Measurements from ENCODE around the gene KPNA3. TPM values are rescaled to one million over a fixed set of nuclear protein-coding genes. Genes with fewer than 3 reads are reported as not detected.

The KPNA3 gene
- total and polyA plus RNA-seq, 4 donors = 16.2 to 41.6 (median 24.1) TPM

- Histone ChIP-seq H3K27ac (ENCODE audit: low read depth in 1 of 2, low read length in 1 of 2) (no peak overlapping the region), H3K36me3 (ENCODE audit: control insufficient read depth in 4 of 4, insufficient read depth in 4 of 4, low read length in 4 of 4) (peaks cover 0 to 13% (median 4%) of the 10 kb centered on the region in 4 donors), H3K9ac (ENCODE audit: insufficient read depth in 1 of 2, low read length in 2 of 2) (no peak overlapping the region), H3K4me1 (ENCODE audit: control insufficient read depth in 5 of 5, insufficient read depth in 5 of 5, low read length in 5 of 5) (peaks cover 0 to 2% (median 0%) of the 10 kb centered on the region in 5 donors), H3K27me3 (ENCODE audit: control insufficient read depth in 3 of 3, insufficient read depth in 3 of 3, low read length in 2 of 3) (no peaks in the 10 kb centered on the region), H3K4me3 (no peak overlapping the region), H3K9me3 (ENCODE audit: control insufficient read depth in 4 of 4, insufficient read depth in 3 of 4, low read length in 3 of 4) (no peaks in the 10 kb centered on the region)
- no peak for TF ChIP-seq CTCF (IDR thresholded peaks at IDR 0.05; ENCODE audit: control extremely low read depth, extremely low read depth)
- DNase-seq (no peak), ATAC-seq (ENCODE audit: insufficient read depth, low FRiP score) (no peak)
- 72 to 84% methylated on average over 5 of the region's 5 CpGs for WGBS, 2 donors
Measured at GRCh38 chr13:49746111-49746510, 46.4 kb downstream of the KPNA3 start.

- Histone ChIP-seq H3K4me3 (no peak overlapping the region), H3K27ac (ENCODE audit: low read depth in 1 of 2, low read length in 1 of 2) (no peak overlapping the region), H3K9me3 (ENCODE audit: control insufficient read depth in 4 of 4, insufficient read depth in 3 of 4, low read length in 3 of 4) (no peaks in the 10 kb centered on the region), H3K9ac (ENCODE audit: insufficient read depth in 1 of 2, low read length in 2 of 2) (no peak overlapping the region), H3K36me3 (ENCODE audit: control insufficient read depth in 4 of 4, insufficient read depth in 4 of 4, low read length in 4 of 4) (peaks cover 0 to 10% (median 4%) of the 10 kb centered on the region in 4 donors), H3K4me1 (ENCODE audit: control insufficient read depth in 5 of 5, insufficient read depth in 5 of 5, low read length in 5 of 5) (no peaks in the 10 kb centered on the region), H3K27me3 (ENCODE audit: control insufficient read depth in 3 of 3, insufficient read depth in 3 of 3, low read length in 2 of 3) (no peaks in the 10 kb centered on the region)
- WGBS, 2 donors = 75 to 76% methylated on average over 2 of the region's 2 CpGs
- no peak for TF ChIP-seq CTCF (IDR thresholded peaks at IDR 0.05; ENCODE audit: control extremely low read depth, extremely low read depth)
- no peak for DNase-seq
- no peak for ATAC-seq (ENCODE audit: insufficient read depth, low FRiP score)
Measured at GRCh38 chr13:49740870-49741269, 51.6 kb downstream of the KPNA3 start.

- DNase-seq = no peak
- ATAC-seq (ENCODE audit: insufficient read depth, low FRiP score) = no peak
Measured at GRCh38 chr13:49739498-49740187, 52.8 kb downstream of the KPNA3 start.

More at GRCh38 chr13:49739498-49740187, 52.8 kb downstream of the KPNA3 start:
- H3K4me3 ChIP-seq = no peak overlapping the region
- H3K4me1 ChIP-seq (ENCODE audit: control insufficient read depth in 5 of 5, insufficient read depth in 5 of 5, low read length in 5 of 5) = no peaks in the 10 kb centered on the region
- 84 to 91% methylated on average over 5 of the region's 5 CpGs for WGBS, 2 donors
- TF ChIP-seq CTCF (IDR thresholded peaks at IDR 0.05; ENCODE audit: control extremely low read depth, extremely low read depth) = no peak
- no peak overlapping the region for H3K9ac ChIP-seq (ENCODE audit: insufficient read depth in 1 of 2, low read length in 2 of 2)
- no peaks in the 10 kb centered on the region for H3K9me3 ChIP-seq (ENCODE audit: control insufficient read depth in 4 of 4, insufficient read depth in 3 of 4, low read length in 3 of 4)
- H3K36me3 ChIP-seq (ENCODE audit: control insufficient read depth in 4 of 4, insufficient read depth in 4 of 4, low read length in 4 of 4) = peaks cover 0 to 4% (median 2%) of the 10 kb centered on the region in 4 donors
- no peaks in the 10 kb centered on the region for H3K27me3 ChIP-seq (ENCODE audit: control insufficient read depth in 3 of 3, insufficient read depth in 3 of 3, low read length in 2 of 3)
- H3K27ac ChIP-seq (ENCODE audit: low read depth in 1 of 2, low read length in 1 of 2) = no peak overlapping the region

Data from lung (tissue), 12 donors.